SK-N-SH treated with all-trans-retinoic acid at 6 μM for 48 hours (cell line): ENCODE results near the gene UNC5B.

Experiments
- CREB5 ChIP-seq: fragments of 250-450 bp; sonication (Bioruptor Pico); IDR thresholded peaks from 2 replicates; pipeline ENCODE4 v1.5.1; 2020; ENCODE audit warnings: low read depth, mild to moderate bottlenecking, moderate library complexity
- CSDC2 ChIP-seq: fragments of 250-450 bp; sonication (Bioruptor Pico); IDR thresholded peaks from 2 replicates; pipeline ENCODE4 v1.5.0; 2020; ENCODE audit warnings: mild to moderate bottlenecking, moderate library complexity
- ESRRG ChIP-seq: fragments of 250-450 bp; sonication (Bioruptor Pico); IDR thresholded peaks from 2 replicates; pipeline ENCODE4 v1.6.1; 2021; ENCODE audit warnings: mild to moderate bottlenecking
- ISL1 ChIP-seq: fragments of 250-450 bp; sonication (Bioruptor Pico); IDR thresholded peaks from 2 replicates; pipeline ENCODE4 v2.1.2; 2022; ENCODE audit warnings: mild to moderate bottlenecking, moderate library complexity
- SNAI2 ChIP-seq: fragments of 250-450 bp; sonication (Bioruptor Pico); IDR thresholded peaks from 2 replicates; pipeline ENCODE4 v1.5.0; 2020; ENCODE audit warnings: mild to moderate bottlenecking, moderate library complexity
- TCF4 ChIP-seq: fragments of 250-450 bp; sonication (Bioruptor Pico); IDR thresholded peaks from 2 replicates; pipeline ENCODE4 v1.8.0; 2021; ENCODE audit warnings: mild to moderate bottlenecking, moderate library complexity, borderline replicate concordance
- TOX ChIP-seq: fragments of 250-450 bp; sonication (Bioruptor Pico); IDR thresholded peaks from 2 replicates; pipeline ENCODE4 v1.8.0; 2021; ENCODE audit warnings: mild to moderate bottlenecking, moderate library complexity, borderline replicate concordance
- ZFP30 ChIP-seq: fragments of 450-650 bp; formaldehyde crosslinking; IDR thresholded peaks from 2 replicates; pipeline ENCODE4 v1.5.0; 2022; ENCODE audit warnings: mild to moderate bottlenecking, moderate library complexity
- ZNF565 ChIP-seq: fragments of 450-650 bp; formaldehyde crosslinking; conservative IDR thresholded peaks from 2 replicates; pipeline ENCODE4 v1.5.0; 2020; ENCODE audit warnings: low read depth, mild to moderate bottlenecking, moderate library complexity
- ZNF8 ChIP-seq: fragments of 450-650 bp; formaldehyde crosslinking; IDR thresholded peaks from 2 replicates; pipeline ENCODE4 v1.5.0; 2020; ENCODE audit warnings: mild to moderate bottlenecking, moderate library complexity
- TF ChIP-seq, protein P1 (sequence below): fragments of 250-450 bp; sonication (Bioruptor Pico); IDR thresholded peaks from 2 replicates; pipeline ENCODE4 v1.8.0; 2020; ENCODE audit warnings: mild to moderate bottlenecking, moderate library complexity, borderline replicate concordance
- TF ChIP-seq, protein P2 (sequence below): fragments of 250-450 bp; sonication (Bioruptor Pico); IDR thresholded peaks from 2 replicates; pipeline ENCODE4 v1.8.0; 2021; ENCODE audit warnings: low read depth, mild to moderate bottlenecking, moderate library complexity, borderline replicate concordance

DNA sequence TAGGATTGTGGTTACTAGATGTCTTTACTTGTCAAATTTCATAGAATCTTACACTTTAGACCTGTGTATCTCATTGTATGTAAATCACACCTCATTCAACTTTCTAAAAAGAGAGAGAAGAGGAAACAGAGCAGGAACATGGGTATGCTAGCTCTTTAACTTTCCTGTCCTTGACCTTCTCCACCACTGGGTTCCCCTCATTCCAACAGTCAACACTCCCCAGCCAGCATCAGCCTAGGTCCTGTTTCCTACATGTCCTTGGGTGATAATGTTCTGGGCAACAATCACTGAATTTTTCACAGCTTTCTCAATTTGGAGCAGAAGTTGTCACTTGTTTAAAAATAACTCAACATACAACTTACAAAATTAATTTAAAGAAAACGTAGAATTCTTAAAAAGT lies 9.2 kb upstream of the UNC5B start:
- TF ChIP-seq TOX (CRISPR knock-in tag) (no peak), TCF4 (no peak), ESRRG (CRISPR knock-in tag) (no peak), ZFP30 (CRISPR knock-in tag) (no peak), SNAI2 (CRISPR knock-in tag) (no peak), ISL1 (CRISPR knock-in tag) (no peak), CREB5 (no peak), ZNF565 (CRISPR knock-in tag) (no peak), ZNF8 (no peak), CSDC2 (CRISPR knock-in tag) (no peak)
- TF ChIP-seq, protein P1, sequence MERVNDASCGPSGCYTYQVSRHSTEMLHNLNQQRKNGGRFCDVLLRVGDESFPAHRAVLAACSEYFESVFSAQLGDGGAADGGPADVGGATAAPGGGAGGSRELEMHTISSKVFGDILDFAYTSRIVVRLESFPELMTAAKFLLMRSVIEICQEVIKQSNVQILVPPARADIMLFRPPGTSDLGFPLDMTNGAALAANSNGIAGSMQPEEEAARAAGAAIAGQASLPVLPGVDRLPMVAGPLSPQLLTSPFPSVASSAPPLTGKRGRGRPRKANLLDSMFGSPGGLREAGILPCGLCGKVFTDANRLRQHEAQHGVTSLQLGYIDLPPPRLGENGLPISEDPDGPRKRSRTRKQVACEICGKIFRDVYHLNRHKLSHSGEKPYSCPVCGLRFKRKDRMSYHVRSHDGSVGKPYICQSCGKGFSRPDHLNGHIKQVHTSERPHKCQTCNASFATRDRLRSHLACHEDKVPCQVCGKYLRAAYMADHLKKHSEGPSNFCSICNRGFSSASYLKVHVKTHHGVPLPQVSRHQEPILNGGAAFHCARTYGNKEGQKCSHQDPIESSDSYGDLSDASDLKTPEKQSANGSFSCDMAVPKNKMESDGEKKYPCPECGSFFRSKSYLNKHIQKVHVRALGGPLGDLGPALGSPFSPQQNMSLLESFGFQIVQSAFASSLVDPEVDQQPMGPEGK (CRISPR knock-in tag), result no peak
- TF ChIP-seq, protein P2, sequence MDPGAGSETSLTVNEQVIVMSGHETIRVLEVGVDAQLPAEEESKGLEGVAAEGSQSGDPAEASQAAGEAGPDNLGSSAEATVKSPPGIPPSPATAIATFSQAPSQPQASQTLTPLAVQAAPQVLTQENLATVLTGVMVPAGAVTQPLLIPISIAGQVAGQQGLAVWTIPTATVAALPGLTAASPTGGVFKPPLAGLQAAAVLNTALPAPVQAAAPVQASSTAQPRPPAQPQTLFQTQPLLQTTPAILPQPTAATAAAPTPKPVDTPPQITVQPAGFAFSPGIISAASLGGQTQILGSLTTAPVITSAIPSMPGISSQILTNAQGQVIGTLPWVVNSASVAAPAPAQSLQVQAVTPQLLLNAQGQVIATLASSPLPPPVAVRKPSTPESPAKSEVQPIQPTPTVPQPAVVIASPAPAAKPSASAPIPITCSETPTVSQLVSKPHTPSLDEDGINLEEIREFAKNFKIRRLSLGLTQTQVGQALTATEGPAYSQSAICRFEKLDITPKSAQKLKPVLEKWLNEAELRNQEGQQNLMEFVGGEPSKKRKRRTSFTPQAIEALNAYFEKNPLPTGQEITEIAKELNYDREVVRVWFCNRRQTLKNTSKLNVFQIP, result no peak
